Upper lobe of left lung (tissue), 6 donors: ENCODE data around the gene GIGYF1. TPM values are rescaled to one million over a fixed set of nuclear protein-coding genes. Genes with fewer than 3 reads are reported as not detected.
A peak's percentile ranks its signal among the peaks of the same experiment; 100 is the strongest.

ENCODE experiments used
- ATAC-seq, 2 donors: fragments of 200-7000 bp; cut with Tn5 transposase; one replicate each; pipeline ENCODE4 v1.9.1; 2022; ENCODE audit warnings: mild to moderate bottlenecking in 2 of 2, moderate library complexity in 2 of 2; ENCODE audit not compliant: low FRiP score in 2 of 2
- DNase-seq, 2 donors: peaks; one replicate each; pipeline ENCODE4 v3.0.0-alpha.2; 2019 to 2020
- H3K27ac ChIP-seq, 4 donors: fragments of 200-600 bp; sonication (generic); one replicate each; pipeline ENCODE4 v1.5.1; 2016 to 2019
- H3K27me3 ChIP-seq, 4 donors: fragments of 200-600 bp; sonication (generic); one replicate each; pipeline ENCODE4 v1.5.1; 2017 to 2019
- H3K36me3 ChIP-seq, 4 donors: fragments of 200-600 bp; sonication (generic); one replicate each; pipeline ENCODE4 v1.5.1; 2016 to 2019
- H3K4me1 ChIP-seq, 4 donors: fragments of 200-600 bp; sonication (generic); one replicate each; pipeline ENCODE4 v1.5.1; 2018 to 2019
- H3K4me3 ChIP-seq, 4 donors: fragments of 200-600 bp; sonication (generic); one replicate each; pipeline ENCODE4 v1.5.1; 2017 to 2019; ENCODE audit warnings: mild to moderate bottlenecking in 2 of 4, moderate library complexity in 1 of 4
- H3K9me3 ChIP-seq, 4 donors: fragments of 200-600 bp; sonication (generic); one replicate each; pipeline ENCODE4 v1.5.1; 2018 to 2019
- CTCF ChIP-seq, 6 experiments: fragments of 450-650 bp in 4 of 6; fragments of 200-600 bp in 2 of 6; sonication (generic) in 2 of 6; IDR thresholded peaks; one replicate each; pipeline ENCODE4 v1.5.1; 2016 to 2019; ENCODE audit warnings: antibody characterized with exemption in 6 of 6
- EP300 ChIP-seq, 4 donors: sonication (generic); formaldehyde crosslinking; IDR thresholded peaks; one replicate each; pipeline ENCODE4 v1.5.1; 2017; ENCODE audit warnings: antibody characterized with exemption in 4 of 4, control low read depth in 2 of 4
- POLR2A ChIP-seq, 4 donors: fragments of 450-650 bp; IDR thresholded peaks; one replicate each; pipeline ENCODE4 v1.5.1; 2016 to 2017; ENCODE audit warnings: antibody characterized with exemption in 4 of 4, mild to moderate bottlenecking in 2 of 4
- POLR2AphosphoS5 ChIP-seq, 2 donors: sonication (generic); formaldehyde crosslinking; IDR thresholded peaks; one replicate each; pipeline ENCODE4 v1.5.1; 2017; ENCODE audit warnings: antibody characterized with exemption in 2 of 2
- WGBS, 2 donors: methylation state at CpG; one replicate each; pipeline ENCODE4 v1.1.5; 2017 to 2018; 5-methylcytosine and 5-hydroxymethylcytosine counted together
- total RNA-seq, 6 donors: library from RNA; depleted of rRNA in 4 of 6; stranded (reverse); fragments of >200 nt in 4 of 6; gene quantifications; one replicate each; pipeline versions ENCODE4 v1.1.0 to v1.2.1, GENCODE V29; 2016 to 2021
- donor health status: DM: no; HTN: no; CAD: no; lungs with moderate emphysema.
- donor health status: DM: no; HTN: yes; CAD: no; lungs with severe emphysema.

The GIGYF1 gene
- total RNA-seq, 6 donors from 2014 or later, result 18.7 to 151 (median 52.9) TPM

- no peak overlapping the region for H3K27ac ChIP-seq
- H3K4me3 ChIP-seq, result no peak overlapping the region
- H3K36me3 ChIP-seq, result no peaks in the 10 kb centered on the region
- TF ChIP-seq POLR2A (IDR thresholded peaks at IDR 0.05), result no peak
- no peak for TF ChIP-seq CTCF (IDR thresholded peaks at IDR 0.05)
- no peak for TF ChIP-seq POLR2AphosphoS5 (IDR thresholded peaks at IDR 0.05)
- TF ChIP-seq EP300 (IDR thresholded peaks at IDR 0.05), result no peak
- peaks cover 0 to 21% (median 7%) of the 10 kb centered on the region in 4 donors for H3K27me3 ChIP-seq
- no peak for ATAC-seq
- peak in 1 of 2 donors; percentile 46 for DNase-seq
- H3K9me3 ChIP-seq, result no peaks in the 10 kb centered on the region
- H3K4me1 ChIP-seq, result peaks cover 4 to 15% (median 7%) of the 10 kb centered on the region in 4 donors
- WGBS, 2 donors, result 75 to 83% methylated on average over 13 to 16 of the region's 16 CpGs
These were observed 29.8 kb upstream of the GIGYF1 start for GRCh38 chr7:100723732-100724275.

GRCh38 chr7:100722480-100723212 lies 28.6 kb upstream of the GIGYF1 start:
- Histone ChIP-seq H3K4me1 (peaks cover 4 to 15% (median 7%) of the 10 kb centered on the region in 4 donors), H3K36me3 (no peaks in the 10 kb centered on the region), H3K27me3 (peaks cover 0 to 21% (median 7%) of the 10 kb centered on the region in 4 donors), H3K4me3 (no peak overlapping the region), H3K9me3 (peaks cover 0 to 6% (median 0%) of the 10 kb centered on the region in 4 donors), H3K27ac (no peak overlapping the region)
- peak in 1 of 2 donors; percentile 50 for DNase-seq
- WGBS, 2 donors, result 86% methylated on average over 9 to 17 of the region's 17 CpGs
- TF ChIP-seq EP300 (IDR thresholded peaks at IDR 0.05) (no peak), POLR2AphosphoS5 (IDR thresholded peaks at IDR 0.05) (no peak), CTCF (IDR thresholded peaks at IDR 0.05) (no peak), POLR2A (IDR thresholded peaks at IDR 0.05) (no peak)
- ATAC-seq, result no peak

GRCh38 chr7:100721505-100721812 lies 27.4 kb upstream of the GIGYF1 start:
- Histone ChIP-seq H3K27ac (no peak overlapping the region), H3K27me3 (peaks cover 0 to 21% (median 7%) of the 10 kb centered on the region in 4 donors), H3K4me1 (peaks cover 4 to 15% (median 7%) of the 10 kb centered on the region in 4 donors), H3K9me3 (peaks cover 0 to 7% (median 0%) of the 10 kb centered on the region in 4 donors), H3K36me3 (no peaks in the 10 kb centered on the region), H3K4me3 (no peak overlapping the region)
- TF ChIP-seq EP300 (IDR thresholded peaks at IDR 0.05) (no peak), CTCF (IDR thresholded peaks at IDR 0.05) (no peak), POLR2A (IDR thresholded peaks at IDR 0.05) (no peak)
- 75 to 86% methylated on average over 4 to 8 of the region's 8 CpGs for WGBS, 2 donors
- DNase-seq (peak in 1 of 2 donors; percentile 38), ATAC-seq (no peak)

GRCh38 chr7:100720671-100721504 lies 26.8 kb upstream of the GIGYF1 start:
- peaks cover 4 to 15% (median 7%) of the 10 kb centered on the region in 4 donors for H3K4me1 ChIP-seq
- ATAC-seq (no peak), DNase-seq (peak in 1 of 2 donors; percentile 77)
- WGBS, 2 donors, result 4 to 13% methylated on average over 21 to 36 of the region's 56 CpGs
- no peak overlapping the region for H3K27ac ChIP-seq
- H3K36me3 ChIP-seq, result no peaks in the 10 kb centered on the region
- peak overlapping the region in 2 of 4 donors; percentile 6 to 18 for H3K4me3 ChIP-seq
- peaks cover 0 to 7% (median 0%) of the 10 kb centered on the region in 4 donors for H3K9me3 ChIP-seq
- peaks cover 0 to 21% (median 7%) of the 10 kb centered on the region in 4 donors for H3K27me3 ChIP-seq
- no peak for TF ChIP-seq POLR2AphosphoS5 (IDR thresholded peaks at IDR 0.05)

- Histone ChIP-seq H3K36me3 (no peaks in the 10 kb centered on the region), H3K4me1 (peaks cover 4 to 11% (median 5%) of the 10 kb centered on the region in 4 donors), H3K27me3 (peaks cover 0 to 21% (median 7%) of the 10 kb centered on the region in 4 donors), H3K9me3 (peaks cover 0 to 7% (median 0%) of the 10 kb centered on the region in 4 donors), H3K27ac (no peak within 1 kb of the TSS), H3K4me3 (peak within 1 kb of the TSS in 2 of 4 donors; percentile 6 to 18)
- TF ChIP-seq EP300 (IDR thresholded peaks at IDR 0.05) (no peak), CTCF (IDR thresholded peaks at IDR 0.05) (no peak), POLR2A (IDR thresholded peaks at IDR 0.05) (no peak), POLR2AphosphoS5 (IDR thresholded peaks at IDR 0.05) (no peak)
- 3 to 8% methylated on average over 2 to 9 of the region's 21 CpGs for WGBS, 2 donors
- ATAC-seq, result peak in 1 of 2 donors; percentile 11
- DNase-seq, result no peak
These were observed 26.2 kb upstream of the GIGYF1 start, which contains the start of gene EPO for GRCh38 chr7:100720279-100720670. Gene EPO (plus strand): TSS chr7:100720468. CDS start chr7:100720981, 513 bp downstream.
